GM18867 (cell line): ENCODE results near the gene CSTB.

ENCODE experiments used
- ATAC-seq: cut with Tn5 transposase; IDR thresholded peaks from one replicate; pipeline ENCODE4 v1.9.1; 2021; ENCODE audit warnings: mild to moderate bottlenecking, moderate library complexity; ENCODE audit not compliant: unreplicated experiment

Gene CSTB

GRCh38 chr21:43733529-43734071 is 42.5 kb downstream of the CSTB start:
- ATAC-seq, result no peak

- no peak for ATAC-seq
These were observed 43.0 kb downstream of the CSTB start for GRCh38 chr21:43733060-43733459.

- ATAC-seq, result no peak
These were observed 44.0 kb downstream of the CSTB start for GRCh38 chr21:43731891-43732711.

- ATAC-seq, result no peak
These were observed 44.6 kb downstream of the CSTB start for GRCh38 chr21:43731476-43731875.

DNA sequence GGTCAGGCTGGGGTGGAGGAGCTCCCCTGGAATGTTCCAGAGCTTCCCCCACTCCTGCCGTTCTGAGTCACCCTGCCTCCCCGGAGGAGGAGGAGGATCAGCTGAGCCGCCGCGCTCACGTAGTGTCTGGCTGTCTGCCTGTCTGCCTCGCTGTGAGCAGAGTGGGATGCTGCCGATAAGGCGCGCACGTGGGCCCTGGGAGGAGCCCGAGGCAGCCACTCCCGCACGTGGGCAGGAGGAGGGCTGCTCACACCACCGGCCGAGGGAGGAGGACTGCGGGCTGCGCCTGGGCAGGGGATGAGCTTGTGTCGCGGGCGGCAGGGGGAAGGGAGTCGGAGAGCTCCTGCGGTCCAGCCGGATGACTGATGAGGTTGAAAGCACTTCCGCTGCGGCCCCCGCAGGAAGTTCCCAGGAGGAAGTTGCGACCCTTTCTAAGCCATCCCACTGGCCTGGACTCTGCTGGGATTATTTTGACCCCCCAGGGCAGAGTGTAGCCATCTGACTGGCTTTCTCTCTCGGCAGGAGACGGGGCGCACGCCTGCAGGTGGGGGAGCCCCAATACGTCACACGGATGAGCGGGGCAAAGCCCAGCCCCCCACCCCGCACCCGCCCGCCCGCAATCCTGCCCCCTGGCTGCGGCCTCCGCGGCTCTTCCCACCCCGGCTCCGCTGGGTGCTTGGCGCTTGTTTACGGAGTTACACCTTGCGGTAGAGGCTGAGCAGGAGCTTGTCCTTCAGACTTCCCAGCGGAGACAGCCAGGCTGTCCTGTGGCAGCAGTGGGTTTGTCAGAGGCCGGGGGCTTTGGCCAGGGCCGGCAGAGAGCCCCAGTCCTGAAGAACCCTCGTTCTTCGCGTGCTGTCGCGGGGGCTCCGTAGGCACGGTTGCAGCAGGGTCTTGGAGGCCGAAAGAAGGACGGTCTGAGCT is 47.4 kb downstream of the CSTB start:
- peak; percentile 72 for ATAC-seq

- ATAC-seq, result no peak
These were observed 48.0 kb downstream of the CSTB start for GRCh38 chr21:43728154-43728466.

DNA sequence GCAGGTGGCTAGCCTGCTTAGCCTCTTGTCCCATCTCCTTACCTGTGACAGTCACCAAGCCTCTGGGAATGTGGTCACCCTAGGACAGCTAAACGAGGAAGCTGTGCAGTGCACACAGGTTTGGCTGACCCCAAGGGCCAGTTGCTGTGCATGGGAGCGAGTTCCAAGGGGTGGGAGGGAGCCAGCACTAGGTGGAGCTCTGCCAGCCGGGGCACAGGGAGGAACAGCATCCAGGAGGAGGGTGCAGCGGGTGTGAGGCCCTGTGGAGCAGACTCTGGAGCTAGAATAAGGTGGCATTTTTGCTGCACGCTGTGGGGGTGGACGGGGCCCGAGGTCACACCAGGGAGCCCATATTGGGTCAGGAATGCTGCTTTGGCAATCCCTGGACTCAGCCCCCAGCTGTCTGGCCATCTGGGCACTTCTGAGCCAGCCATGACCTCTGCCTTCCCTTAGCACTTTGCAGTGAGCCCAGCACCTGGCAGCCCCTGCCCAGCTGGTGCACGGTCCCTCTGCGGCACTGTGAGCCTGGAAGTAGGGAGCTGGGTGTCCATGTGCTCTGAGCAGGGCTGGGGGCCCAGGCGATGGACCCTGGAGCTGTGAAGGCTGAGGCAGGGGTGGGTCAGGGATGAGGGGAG is 48.5 kb downstream of the CSTB start:
- no peak for ATAC-seq

- ATAC-seq, result no peak
These were observed 49.2 kb downstream of the CSTB start for GRCh38 chr21:43726686-43727518.
